ENCODE data around the gene EPB41L5.

DNA sequence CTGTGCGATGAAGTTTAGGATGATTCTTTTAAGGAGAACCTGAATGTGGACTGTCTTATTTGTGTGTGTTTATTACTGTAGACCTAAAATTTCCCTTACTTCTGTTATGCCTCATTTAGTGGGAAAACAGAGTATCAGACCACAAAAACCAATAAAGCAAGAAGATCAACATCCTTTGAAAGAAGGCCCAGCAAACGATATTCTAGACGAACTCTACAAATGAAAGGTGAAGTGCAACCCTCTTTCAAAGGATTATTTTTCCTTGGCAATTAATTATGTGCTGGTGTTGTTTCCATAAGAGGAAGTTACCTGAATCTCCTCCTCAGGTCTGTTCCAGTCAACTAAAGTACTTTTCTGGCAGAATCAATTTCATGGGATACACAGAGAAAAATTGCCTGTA is 78.6 kb downstream of the EPB41L5 start:
- TF ChIP-seq CTCF (IDR thresholded peaks at IDR 0.05) (no peak), POLR2A (IDR thresholded peaks at IDR 0.05) (no peak)
